GM12878 (cell line): ENCODE data around the gene CAMK2D.

Source experiments
- FOXM1 ChIP-seq: IDR thresholded peaks from 2 replicates; pipeline ENCODE4 v1.6.1; 2012; ENCODE audit warnings: low read depth, mild to moderate bottlenecking, inconsistent platforms, low read length, moderate library complexity
- POLR2AphosphoS5 ChIP-seq: IDR thresholded peaks from 2 replicates; pipeline ENCODE4 v1.6.1; 2011; ENCODE audit warnings: mild to moderate bottlenecking, low read length, inconsistent platforms
- SMC3 ChIP-seq: IDR thresholded peaks from 2 replicates; pipeline ENCODE4 v1.6.1; 2011; ENCODE audit warnings: low read length, improper control_type of control experiment, borderline replicate concordance

GRCh38 chr4:113462286-113462685 lies 299.3 kb downstream of the CAMK2D start:
- TF ChIP-seq POLR2AphosphoS5 (no peak), FOXM1 (no peak), SMC3 (no peak)
